Inflammatory macrophage treated with lipopolysaccharide for 4 hours (primary cell): ENCODE measurements around the gene PUSL1.

ENCODE experiments used
- DNase-seq: peaks from one replicate; pipeline ENCODE4 v3.0.0-alpha.2; 2020

The PUSL1 gene

GRCh38 chr1:1307923-1308755, at the start of gene PUSL1, which contains the start of gene ACAP3:
TSS of gene PUSL1 (plus strand) at chr1:1308597. CDS start at chr1:1308644, 47 bp downstream.
TSS of gene ACAP3 (minus strand) at chr1:1307930. CDS start at chr1:1307815, 115 bp downstream.
- peak; percentile 89 for DNase-seq

GRCh38 chr1:1259119-1259488, 49.3 kb upstream of the PUSL1 start:
- DNase-seq = no peak

- no peak for DNase-seq
Measured at GRCh38 chr1:1259540-1259939, 48.9 kb upstream of the PUSL1 start.

GRCh38 chr1:1259951-1260600, 48.3 kb upstream of the PUSL1 start:
- peak; percentile 30 for DNase-seq

- no peak for DNase-seq
Measured at GRCh38 chr1:1260843-1261560, 47.4 kb upstream of the PUSL1 start.

- DNase-seq = no peak
Measured at GRCh38 chr1:1262071-1262470, 46.3 kb upstream of the PUSL1 start.

GRCh38 chr1:1262758-1263157, 45.6 kb upstream of the PUSL1 start:
- DNase-seq = no peak

- DNase-seq = no peak
Measured at GRCh38 chr1:1264026-1264425, 44.4 kb upstream of the PUSL1 start.

GRCh38 chr1:1264868-1265272, 43.5 kb upstream of the PUSL1 start:
- no peak for DNase-seq

- no peak for DNase-seq
Measured at GRCh38 chr1:1267488-1268283, 40.7 kb upstream of the PUSL1 start.

- DNase-seq = no peak
Measured at GRCh38 chr1:1268284-1268682, 40.1 kb upstream of the PUSL1 start.

- no peak for DNase-seq
Measured at GRCh38 chr1:1270813-1271212, 37.6 kb upstream of the PUSL1 start.

- no peak for DNase-seq
Measured at GRCh38 chr1:1272341-1273208, 35.8 kb upstream of the PUSL1 start.

- peak; percentile 35 for DNase-seq
Measured at GRCh38 chr1:1273209-1273511, 35.2 kb upstream of the PUSL1 start.

- peak; percentile 91 for DNase-seq
Measured at GRCh38 chr1:1273512-1274298, 34.7 kb upstream of the PUSL1 start, which contains the start of gene UBE2J2. TSS of gene UBE2J2 (minus strand) at chr1:1273854. CDS start at chr1:1267992, 5,862 bp downstream.

- no peak for DNase-seq
Measured at GRCh38 chr1:1274299-1274930, 34.0 kb upstream of the PUSL1 start.

- no peak for DNase-seq
Measured at GRCh38 chr1:1274931-1275431, 33.4 kb upstream of the PUSL1 start.

GRCh38 chr1:1275836-1276235, 32.6 kb upstream of the PUSL1 start:
- no peak for DNase-seq

GRCh38 chr1:1278620-1279019, 29.8 kb upstream of the PUSL1 start:
- DNase-seq = no peak

GRCh38 chr1:1279028-1279427, 29.4 kb upstream of the PUSL1 start:
- DNase-seq = no peak
